Gastroesophageal sphincter (tissue), 3 donors: ENCODE measurements around the gene FRMD5.

Experiments
- CTCF ChIP-seq, 4 experiments: fragments of 200-600 bp in 2 of 4; fragments of 450-650 bp in 2 of 4; sonication (generic) in 1 of 4; IDR thresholded peaks; one replicate each; pipeline ENCODE4 v1.5.1; 2017 to 2019; ENCODE audit warnings: antibody characterized with exemption in 4 of 4, mild to moderate bottlenecking in 2 of 4, moderate library complexity in 2 of 4
- EP300 ChIP-seq: sonication (generic); formaldehyde crosslinking; IDR thresholded peaks from one replicate; pipeline ENCODE4 v1.6.1; 2017; ENCODE audit warnings: antibody characterized with exemption, mild to moderate bottlenecking
- POLR2AphosphoS5 ChIP-seq: sonication (generic); formaldehyde crosslinking; IDR thresholded peaks from one replicate; pipeline ENCODE4 v1.6.1; 2017; ENCODE audit warnings: antibody characterized with exemption

GRCh38 chr15:44159492-44159891 lies 35.6 kb downstream of the FRMD5 start:
- no peak for TF ChIP-seq CTCF (IDR thresholded peaks at IDR 0.05)
- TF ChIP-seq EP300 = no peak
- no peak for TF ChIP-seq POLR2AphosphoS5
